Lower leg skin (tissue), 4 donors: ENCODE data around the gene KRTAP1-5. TPM values are rescaled to one million over a fixed set of nuclear protein-coding genes. Genes with fewer than 3 reads are reported as not detected.

Experiments
- DNase-seq, 2 donors: peaks; one replicate each; pipeline ENCODE4 v3.0.0-alpha.2; 2019; ENCODE audit warnings: low spot score in 2 of 2
- H3K4me3 ChIP-seq: fragments of 200-600 bp; sonication (generic); 2 replicates; pipeline ENCODE4 v1.5.1; 2017; ENCODE audit warnings: mild to moderate bottlenecking, low read depth; ENCODE audit not compliant: poor library complexity, severe bottlenecking
- POLR2A ChIP-seq, 2 donors: fragments of 450-650 bp; IDR thresholded peaks; one replicate each; pipeline ENCODE4 v1.6.1; 2016 to 2017; ENCODE audit warnings: antibody characterized with exemption in 2 of 2, mild to moderate bottlenecking in 1 of 2, moderate library complexity in 1 of 2
- WGBS, 2 donors: methylation state at CpG; one replicate each; pipeline ENCODE4 v1.1.5; 2018; 5-methylcytosine and 5-hydroxymethylcytosine counted together
- intact Hi-C: fragments of 100-400 bp; cut with DNase I; formaldehyde crosslinking; loops from one replicate; pipeline ENCODE4 v1.15.0; 2023; ENCODE audit warnings: low total_unique reads
- total RNA-seq, 4 donors: library from RNA; depleted of rRNA; stranded (reverse); fragments of >200 nt; gene quantifications; one replicate each; pipeline ENCODE4 v1.1.0, GENCODE V29; 2016
- TF ChIP-seq, protein P1 (sequence below), 3 donors: fragments of 450-650 bp; IDR thresholded peaks; one replicate each; pipeline ENCODE4 v1.5.1; 2016; ENCODE audit warnings: antibody characterized with exemption in 3 of 3, mild to moderate bottlenecking in 3 of 3, moderate library complexity in 2 of 3

The KRTAP1-5 gene
- total RNA-seq, 4 donors from 2014 or later = 0.22 to 168 (median 10.9) TPM; not detected in 1

GRCh38 chr17:40995116-40995515, 31.9 kb downstream of the KRTAP1-5 start:
- whole genome bisulfite sequencing, 2 donors = 77 to 86% methylated on average over 1 of the region's 1 CpG
- H3K4me3 ChIP-seq = no peak overlapping the region

GRCh38 chr17:40993839-40994238, 33.2 kb downstream of the KRTAP1-5 start, which contains the start of gene KRTAP3-3:
Gene KRTAP3-3, minus strand, starts transcription at chr17:40994164. Its CDS starts 67 bp downstream, at chr17:40994097.
- 49 to 59% methylated on average over 4 of the region's 4 CpGs for WGBS, 2 donors
- H3K4me3 ChIP-seq = no peak within 1 kb of the TSS
- DNase-seq = no peak
- no peak for TF ChIP-seq POLR2A (IDR thresholded peaks at IDR 0.05)
- TF ChIP-seq, protein P1, sequence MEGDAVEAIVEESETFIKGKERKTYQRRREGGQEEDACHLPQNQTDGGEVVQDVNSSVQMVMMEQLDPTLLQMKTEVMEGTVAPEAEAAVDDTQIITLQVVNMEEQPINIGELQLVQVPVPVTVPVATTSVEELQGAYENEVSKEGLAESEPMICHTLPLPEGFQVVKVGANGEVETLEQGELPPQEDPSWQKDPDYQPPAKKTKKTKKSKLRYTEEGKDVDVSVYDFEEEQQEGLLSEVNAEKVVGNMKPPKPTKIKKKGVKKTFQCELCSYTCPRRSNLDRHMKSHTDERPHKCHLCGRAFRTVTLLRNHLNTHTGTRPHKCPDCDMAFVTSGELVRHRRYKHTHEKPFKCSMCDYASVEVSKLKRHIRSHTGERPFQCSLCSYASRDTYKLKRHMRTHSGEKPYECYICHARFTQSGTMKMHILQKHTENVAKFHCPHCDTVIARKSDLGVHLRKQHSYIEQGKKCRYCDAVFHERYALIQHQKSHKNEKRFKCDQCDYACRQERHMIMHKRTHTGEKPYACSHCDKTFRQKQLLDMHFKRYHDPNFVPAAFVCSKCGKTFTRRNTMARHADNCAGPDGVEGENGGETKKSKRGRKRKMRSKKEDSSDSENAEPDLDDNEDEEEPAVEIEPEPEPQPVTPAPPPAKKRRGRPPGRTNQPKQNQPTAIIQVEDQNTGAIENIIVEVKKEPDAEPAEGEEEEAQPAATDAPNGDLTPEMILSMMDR (IDR thresholded peaks at IDR 0.05) = no peak
- intact Hi-C loops = no loop called here

More at GRCh38 chr17:40995116-40995515, 31.9 kb downstream of the KRTAP1-5 start:
- no peak for DNase-seq
- intact Hi-C loops = no loop called here
- no peak for TF ChIP-seq POLR2A (IDR thresholded peaks at IDR 0.05)
- TF ChIP-seq, protein P1 (IDR thresholded peaks at IDR 0.05) = no peak

DNA sequence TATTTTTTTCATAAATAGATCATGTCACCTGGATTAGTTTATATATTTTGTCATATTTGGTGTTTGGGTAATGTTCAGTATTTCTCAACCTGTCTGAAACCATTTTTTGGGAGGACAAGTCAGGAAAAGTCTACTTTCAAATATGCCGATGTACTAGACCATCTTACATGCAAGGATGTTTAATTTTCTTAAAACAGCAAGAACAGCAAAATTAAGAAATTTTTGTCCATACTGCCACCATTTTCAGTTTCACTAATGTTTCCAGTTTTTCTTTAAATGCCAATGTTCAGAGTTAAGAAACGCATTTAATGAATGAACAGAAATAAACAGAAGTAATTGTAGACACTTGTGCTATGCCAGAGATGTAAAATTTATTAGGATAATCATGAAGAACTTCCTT, 33.9 kb downstream of the KRTAP1-5 start:
- TF ChIP-seq, protein P1 (IDR thresholded peaks at IDR 0.05) = no peak
- no peak for TF ChIP-seq POLR2A (IDR thresholded peaks at IDR 0.05)
- DNase-seq = no peak
- intact Hi-C loops = no loop called here
- WGBS, 2 donors = 91 to 96% methylated on average over 2 of the region's 2 CpGs
- no peak overlapping the region for H3K4me3 ChIP-seq

DNA sequence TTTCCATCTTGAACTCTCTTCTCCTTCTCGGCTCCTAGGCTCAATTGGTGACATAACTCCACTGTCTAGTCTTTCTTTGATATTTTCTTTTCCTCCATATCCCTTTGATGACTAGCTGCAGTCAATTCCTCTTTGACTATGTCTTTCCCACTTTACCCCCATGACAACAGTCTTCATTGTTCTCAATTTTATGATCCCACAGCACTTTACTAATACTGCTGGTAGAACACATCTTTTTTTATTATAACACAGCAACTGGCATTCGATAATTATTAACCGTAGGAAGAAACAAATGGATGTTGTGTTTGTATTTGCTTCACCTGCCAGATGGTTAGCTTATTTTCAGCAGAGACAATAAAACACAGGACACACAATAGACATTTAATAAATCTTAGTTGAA, 34.3 kb downstream of the KRTAP1-5 start:
- 82 to 84% methylated on average over 3 of the region's 3 CpGs for WGBS, 2 donors
- TF ChIP-seq POLR2A (IDR thresholded peaks at IDR 0.05) = no peak
- TF ChIP-seq, protein P1 (IDR thresholded peaks at IDR 0.05) = no peak
- H3K4me3 ChIP-seq = no peak overlapping the region
- intact Hi-C loops = no loop called here
- no peak for DNase-seq

GRCh38 chr17:40986920-40987319, 40.1 kb downstream of the KRTAP1-5 start:
- TF ChIP-seq, protein P1 (IDR thresholded peaks at IDR 0.05) = no peak
- TF ChIP-seq POLR2A (IDR thresholded peaks at IDR 0.05) = no peak

DNA sequence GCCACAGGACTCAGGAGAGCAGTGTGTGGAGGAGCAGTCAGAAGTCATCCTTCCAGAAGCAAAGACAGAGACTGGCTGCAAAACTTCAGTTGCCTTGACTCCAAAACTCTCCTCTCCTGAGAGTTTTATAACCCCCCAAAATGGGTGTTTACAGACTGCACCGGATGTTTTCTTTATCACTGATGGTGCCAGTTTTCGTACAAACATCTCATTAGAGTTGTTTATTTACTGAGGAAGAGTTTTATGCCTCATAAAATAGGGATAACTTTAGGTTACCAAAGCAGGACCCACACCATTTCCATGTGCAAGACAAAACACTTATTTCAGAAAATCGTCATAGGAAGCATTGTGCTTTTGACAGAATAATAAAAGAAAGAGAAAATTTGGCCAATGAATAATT, 42.8 kb downstream of the KRTAP1-5 start, which contains the start of gene KRT40:
Gene KRT40 (minus strand): TSS at position 101 of the 400 bp plus-strand sequence. CDS start 53 bp downstream, at position 48.
- DNase-seq = no peak
- no peak within 1 kb of the TSS for H3K4me3 ChIP-seq
- intact Hi-C loops = no loop called here
- TF ChIP-seq, protein P1 (IDR thresholded peaks at IDR 0.05) = no peak
- TF ChIP-seq POLR2A (IDR thresholded peaks at IDR 0.05) = no peak
- 61 to 63% methylated on average over 3 of the region's 3 CpGs for WGBS, 2 donors

More at GRCh38 chr17:40986920-40987319, 40.1 kb downstream of the KRTAP1-5 start:
- no peak overlapping the region for H3K4me3 ChIP-seq
- 36 to 41% methylated on average over 8 of the region's 8 CpGs for WGBS, 2 donors
- intact Hi-C loops = no loop called here
- DNase-seq = no peak
